ENCODE measurements around the gene CLEC3B.

- TF ChIP-seq CTCF (IDR thresholded peaks at IDR 0.05) (no peak), POLR2A (IDR thresholded peaks at IDR 0.05) (no peak)
These were observed 44.4 kb upstream of the CLEC3B start for GRCh38 chr3:44981751-44982150.
